ENCODE data around the gene FAM174B.
"Not testable (repeated sequence)": the region's sequence is repeated elsewhere in the genome, so short reads cannot be mapped to it uniquely, and the experiment has no call there.

FAM174B gene

DNA sequence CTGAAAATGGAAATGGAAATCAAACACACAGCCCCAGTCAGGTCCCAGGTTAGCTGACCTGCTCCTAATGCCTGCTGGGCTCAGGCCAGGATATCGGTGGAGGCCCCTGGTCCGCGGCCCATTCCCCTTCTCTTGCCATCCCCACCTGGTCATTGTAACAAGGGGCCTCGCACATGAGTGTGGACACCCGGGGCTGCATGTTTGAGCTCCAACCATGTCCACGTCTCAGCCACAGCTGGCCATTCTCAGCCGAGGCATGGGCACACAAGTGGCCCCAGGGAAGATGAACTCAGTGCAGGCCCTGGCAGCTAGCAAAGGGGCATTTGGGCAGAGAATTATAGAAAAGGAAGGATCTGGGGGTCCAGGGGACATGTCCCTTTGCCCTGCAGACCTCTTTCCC, 41.7 kb downstream of the FAM174B start:
- no peak overlapping the region for H3K4me3 Mint-ChIP-seq
- ATAC-seq (ENCODE audit: low read depth) = no peak
- H3K27ac Mint-ChIP-seq = no peak overlapping the region
- no peaks in the 10 kb centered on the region for H3K9me3 Mint-ChIP-seq
- no peak for DNase-seq (ENCODE audit: low spot score in 2 of 2)
- H3K4me1 Mint-ChIP-seq = no peaks in the 10 kb centered on the region
- H3K36me3 Mint-ChIP-seq = no peaks in the 10 kb centered on the region
- peaks cover 3% of the 10 kb centered on the region for H3K27me3 Mint-ChIP-seq

DNA sequence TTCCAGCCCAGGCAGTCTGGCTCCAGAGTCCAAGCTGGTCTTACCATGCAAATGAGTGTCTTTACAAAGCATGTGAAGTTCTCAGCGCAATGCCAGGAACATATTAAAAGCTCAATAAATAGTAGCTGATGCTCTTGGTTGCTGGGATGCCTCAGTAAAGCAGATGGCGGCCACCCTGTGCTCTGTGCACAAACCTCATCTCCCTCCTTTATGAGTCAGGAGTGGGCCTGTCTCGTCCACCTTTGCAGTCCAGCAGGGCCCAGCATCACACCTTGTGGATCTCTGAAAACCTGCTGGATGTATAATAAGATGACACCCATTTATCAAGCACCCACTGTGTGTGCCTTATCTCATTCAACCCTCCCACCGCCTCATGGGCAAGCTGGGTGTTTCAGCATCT, 42.7 kb downstream of the FAM174B start:
- Mint-ChIP-seq H3K27ac (no peak overlapping the region), H3K27me3 (peaks cover 3% of the 10 kb centered on the region), H3K9me3 (no peaks in the 10 kb centered on the region), H3K4me1 (no peaks in the 10 kb centered on the region), H3K36me3 (no peaks in the 10 kb centered on the region), H3K4me3 (no peak overlapping the region)
- DNase-seq (ENCODE audit: low spot score in 2 of 2) (no peak), ATAC-seq (ENCODE audit: low read depth) (no peak)

- no peaks in the 10 kb centered on the region for H3K9me3 Mint-ChIP-seq
- no peak for ATAC-seq (ENCODE audit: low read depth)
Measured at GRCh38 chr15:92611995-92612745, 43.4 kb downstream of the FAM174B start.

GRCh38 chr15:92611150-92611549, 44.4 kb downstream of the FAM174B start:
- no peaks in the 10 kb centered on the region for H3K9me3 Mint-ChIP-seq
- H3K4me3 Mint-ChIP-seq = no peak overlapping the region
- DNase-seq (ENCODE audit: low spot score in 2 of 2) = no peak
- no peak overlapping the region for H3K27ac Mint-ChIP-seq
- no peaks in the 10 kb centered on the region for H3K36me3 Mint-ChIP-seq
- H3K4me1 Mint-ChIP-seq = no peaks in the 10 kb centered on the region
- no peak for ATAC-seq (ENCODE audit: low read depth)
- peaks cover 3% of the 10 kb centered on the region for H3K27me3 Mint-ChIP-seq

More at GRCh38 chr15:92611995-92612745, 43.4 kb downstream of the FAM174B start:
- H3K4me3 Mint-ChIP-seq = no peak overlapping the region
- H3K4me1 Mint-ChIP-seq = no peaks in the 10 kb centered on the region
- H3K27me3 Mint-ChIP-seq = peaks cover 3% of the 10 kb centered on the region
- DNase-seq (ENCODE audit: low spot score in 2 of 2) = no peak
- no peaks in the 10 kb centered on the region for H3K36me3 Mint-ChIP-seq
- no peak overlapping the region for H3K27ac Mint-ChIP-seq

- Mint-ChIP-seq H3K27me3 (peaks cover 3% of the 10 kb centered on the region), H3K9me3 (peaks cover 3% of the 10 kb centered on the region), H3K4me1 (no peaks in the 10 kb centered on the region), H3K36me3 (no peaks in the 10 kb centered on the region), H3K27ac (no peak overlapping the region), H3K4me3 (no peak overlapping the region)
- DNase-seq (ENCODE audit: low spot score in 2 of 2) (no peak), ATAC-seq (ENCODE audit: low read depth) (no peak)
Measured at GRCh38 chr15:92610101-92610520, 45.5 kb downstream of the FAM174B start.

DNA sequence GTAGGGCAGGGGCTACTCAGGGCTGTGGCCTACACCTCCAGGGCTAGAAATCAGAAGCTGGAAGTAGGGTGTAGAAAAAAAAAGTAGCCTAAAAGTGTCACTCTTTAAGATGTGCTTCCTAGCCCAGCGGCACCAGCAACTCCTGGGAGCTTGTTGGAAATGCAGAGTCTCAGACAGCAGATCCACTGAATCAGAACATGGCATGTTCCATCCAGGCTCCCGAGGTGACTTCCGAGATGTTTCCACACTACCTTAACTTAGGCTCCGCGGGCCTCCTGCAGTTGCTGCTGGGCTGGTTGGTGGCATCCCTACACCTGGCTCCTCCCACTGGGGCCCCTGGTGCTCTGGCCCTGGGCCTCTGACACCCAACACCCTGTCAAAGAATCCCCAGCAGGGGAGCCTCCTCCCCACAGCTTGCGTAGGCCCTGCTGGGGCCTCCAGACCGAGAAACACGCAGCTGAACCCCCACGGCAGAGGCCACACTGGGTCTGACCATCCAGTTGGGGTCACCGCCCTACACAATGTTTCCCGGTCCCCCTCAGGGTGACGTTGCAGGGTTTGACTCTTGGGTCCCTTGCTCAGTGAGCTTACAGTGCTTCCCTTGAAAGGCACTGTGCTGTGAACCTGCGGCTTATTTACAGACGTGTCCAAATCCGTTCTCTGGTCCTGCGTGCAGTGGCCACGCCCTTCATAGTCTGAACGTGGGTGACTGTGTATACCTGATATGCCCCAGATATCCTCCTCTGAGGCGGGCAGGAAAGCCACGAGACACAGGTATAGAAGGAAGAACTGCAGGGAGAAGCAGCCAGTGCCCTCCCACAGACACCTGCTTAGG, 46.5 kb downstream of the FAM174B start:
- Mint-ChIP-seq H3K36me3 (no peaks in the 10 kb centered on the region), H3K9me3 (peaks cover 5% of the 10 kb centered on the region), H3K4me3 (no peak overlapping the region), H3K4me1 (no peaks in the 10 kb centered on the region), H3K27ac (no peak overlapping the region), H3K27me3 (peaks cover 3% of the 10 kb centered on the region)
- ATAC-seq (ENCODE audit: low read depth) = no peak
- DNase-seq (ENCODE audit: low spot score in 2 of 2) = no peak

DNA sequence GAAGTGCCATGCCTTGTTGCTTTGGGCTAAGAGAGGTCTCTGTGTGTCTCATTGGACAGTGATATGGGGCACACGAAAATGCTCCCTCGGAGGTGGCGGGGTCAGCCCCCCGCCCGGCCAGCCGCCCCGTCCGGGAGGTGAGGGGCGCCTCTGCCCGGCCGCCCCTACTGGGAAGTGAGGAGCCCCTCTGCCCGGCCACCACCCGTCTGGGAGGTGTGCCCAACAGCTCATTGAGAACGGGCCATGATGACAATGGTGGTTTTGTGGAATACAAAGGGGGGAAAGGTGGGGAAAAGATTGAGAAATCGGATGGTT, 48.8 kb downstream of the FAM174B start:
- H3K4me3 Mint-ChIP-seq; H3K27me3 Mint-ChIP-seq; H3K27ac Mint-ChIP-seq; DNase-seq (ENCODE audit: low spot score in 2 of 2); ATAC-seq (ENCODE audit: low read depth); H3K36me3 Mint-ChIP-seq; H3K4me1 Mint-ChIP-seq; H3K9me3 Mint-ChIP-seq: not testable (repeated sequence)

DNA sequence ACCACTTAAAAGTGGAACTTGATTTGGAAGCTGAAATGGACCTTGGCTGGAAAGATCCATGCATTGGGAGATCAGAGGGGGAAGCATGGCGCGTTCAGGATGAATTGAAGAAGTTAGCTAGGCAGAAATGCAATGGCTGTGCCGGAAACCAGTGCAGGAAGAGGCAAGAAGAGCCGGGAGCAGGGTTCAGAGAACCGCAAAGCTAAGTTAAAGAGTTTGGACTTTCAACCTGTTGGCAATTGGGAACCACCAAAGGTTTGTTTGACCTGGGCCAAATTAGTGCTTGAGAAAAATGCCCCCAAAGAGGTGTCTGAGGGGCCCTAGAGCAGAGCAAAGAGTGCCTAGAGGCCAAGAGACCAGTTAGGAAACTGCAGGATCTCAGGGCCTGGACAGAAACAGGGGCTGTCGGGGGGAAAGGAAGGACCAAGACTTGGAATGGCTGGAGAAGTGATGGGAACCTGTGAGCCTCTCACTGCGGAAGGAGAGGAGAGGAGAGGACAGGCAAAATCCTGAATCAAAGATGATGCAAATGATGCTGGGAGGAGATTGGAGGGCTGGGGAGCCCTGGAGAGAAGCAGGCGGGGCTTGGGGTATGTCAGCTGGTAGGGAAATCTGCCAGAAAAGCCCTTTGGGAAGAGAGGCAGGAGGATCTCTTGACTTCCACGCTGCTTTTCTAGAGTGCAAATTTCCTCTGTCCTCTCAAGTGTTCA, 49.3 kb downstream of the FAM174B start:
- peaks cover 5% of the 10 kb centered on the region for H3K9me3 Mint-ChIP-seq
- no peaks in the 10 kb centered on the region for H3K36me3 Mint-ChIP-seq
- peaks cover 2% of the 10 kb centered on the region for H3K27me3 Mint-ChIP-seq
- no peaks in the 10 kb centered on the region for H3K4me1 Mint-ChIP-seq
- no peak for ATAC-seq (ENCODE audit: low read depth)
- no peak for DNase-seq (ENCODE audit: low spot score in 2 of 2)
- H3K27ac Mint-ChIP-seq = no peak overlapping the region
- H3K4me3 Mint-ChIP-seq = no peak overlapping the region

DNA sequence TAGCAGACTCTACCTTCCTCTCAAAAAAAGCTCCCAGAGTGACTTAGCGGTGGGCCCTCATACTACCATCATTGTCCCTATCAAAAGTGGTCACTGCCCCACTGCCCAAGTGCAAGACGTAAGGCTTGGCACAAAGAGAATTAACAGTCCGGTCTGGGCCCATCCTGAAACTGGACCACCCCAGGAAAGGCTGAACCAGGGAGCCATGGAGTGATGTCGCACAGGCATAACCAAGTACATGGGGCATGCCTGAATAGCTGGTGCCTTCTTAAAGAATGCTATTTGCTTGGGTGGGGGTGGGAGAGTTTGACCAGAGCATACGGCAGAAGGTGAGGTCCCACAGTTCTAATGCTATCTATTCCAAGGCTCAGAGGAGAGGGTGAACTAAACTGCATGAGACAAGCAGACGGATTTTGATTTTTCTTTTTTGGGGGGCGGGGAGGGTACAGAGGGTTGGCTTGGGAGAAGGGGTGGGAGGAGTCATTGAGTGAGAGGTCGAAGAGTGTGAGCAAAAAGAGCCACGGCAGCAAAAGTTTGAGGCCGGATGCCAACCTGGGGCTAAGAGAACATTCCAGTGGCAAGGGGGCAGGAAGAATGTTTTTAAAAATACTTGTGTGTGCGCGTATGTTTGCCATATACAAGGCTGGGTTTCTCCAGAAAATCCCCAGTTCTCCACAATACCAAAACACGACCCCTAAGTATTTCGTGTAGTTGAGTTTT, 50.2 kb downstream of the FAM174B start:
- H3K27me3 Mint-ChIP-seq = no peaks in the 10 kb centered on the region
- H3K36me3 Mint-ChIP-seq = no peaks in the 10 kb centered on the region
- no peaks in the 10 kb centered on the region for H3K4me1 Mint-ChIP-seq
- no peak for DNase-seq (ENCODE audit: low spot score in 2 of 2)
- H3K9me3 Mint-ChIP-seq = peaks cover 5% of the 10 kb centered on the region
- H3K27ac Mint-ChIP-seq = no peak overlapping the region
- no peak overlapping the region for H3K4me3 Mint-ChIP-seq
- no peak for ATAC-seq (ENCODE audit: low read depth)

- ATAC-seq (ENCODE audit: low read depth) (no peak), DNase-seq (ENCODE audit: low spot score in 2 of 2) (no peak)
- H3K36me3 Mint-ChIP-seq = no peaks in the 10 kb centered on the region
- no peak overlapping the region for H3K27ac Mint-ChIP-seq
- H3K4me1 Mint-ChIP-seq = no peaks in the 10 kb centered on the region
- H3K9me3 Mint-ChIP-seq = peaks cover 5% of the 10 kb centered on the region
- no peak overlapping the region for H3K4me3 Mint-ChIP-seq
- peaks cover 6% of the 10 kb centered on the region for H3K27me3 Mint-ChIP-seq
Measured at GRCh38 chr15:92603743-92604470, 51.7 kb downstream of the FAM174B start.

DNA sequence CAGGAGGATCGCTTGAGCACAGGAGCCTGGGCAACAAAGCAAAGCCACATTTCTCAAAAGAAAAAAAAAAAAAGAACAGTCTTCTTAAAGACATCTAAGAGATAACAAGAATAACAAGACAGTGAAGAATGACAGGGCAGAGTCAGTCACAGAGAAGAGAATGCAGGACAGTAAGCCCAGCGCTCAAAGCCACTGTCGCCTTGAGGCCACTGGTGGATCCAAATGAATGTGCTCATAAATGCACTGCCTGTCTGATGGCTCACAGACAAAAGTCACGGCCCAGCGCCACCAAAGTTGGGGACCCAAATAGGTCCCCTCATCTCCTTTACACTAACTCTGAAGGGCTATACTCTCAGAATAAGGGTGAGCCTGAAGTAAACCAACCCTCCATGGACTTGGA, 52.3 kb downstream of the FAM174B start:
- Mint-ChIP-seq H3K4me3 (no peak overlapping the region), H3K4me1 (no peaks in the 10 kb centered on the region), H3K27me3 (peaks cover 6% of the 10 kb centered on the region), H3K9me3 (peaks cover 5% of the 10 kb centered on the region), H3K27ac (no peak overlapping the region), H3K36me3 (no peaks in the 10 kb centered on the region)
- DNase-seq (ENCODE audit: low spot score in 2 of 2) (no peak), ATAC-seq (ENCODE audit: low read depth) (no peak)

GRCh38 chr15:92602267-92602593, 53.3 kb downstream of the FAM174B start:
- peaks cover 6% of the 10 kb centered on the region for H3K27me3 Mint-ChIP-seq
- H3K4me1 Mint-ChIP-seq = no peaks in the 10 kb centered on the region
- H3K4me3 Mint-ChIP-seq = no peak overlapping the region
- no peak for ATAC-seq (ENCODE audit: low read depth)
- no peak overlapping the region for H3K27ac Mint-ChIP-seq
- H3K9me3 Mint-ChIP-seq = peaks cover 5% of the 10 kb centered on the region
- DNase-seq (ENCODE audit: low spot score in 2 of 2) = no peak
- H3K36me3 Mint-ChIP-seq = no peaks in the 10 kb centered on the region

GRCh38 chr15:92601592-92602266, 53.8 kb downstream of the FAM174B start:
- peaks cover 5% of the 10 kb centered on the region for H3K9me3 Mint-ChIP-seq
- H3K4me1 Mint-ChIP-seq = no peaks in the 10 kb centered on the region
- DNase-seq (ENCODE audit: low spot score in 2 of 2) (no peak), ATAC-seq (ENCODE audit: low read depth) (no peak)
- H3K4me3 Mint-ChIP-seq = no peak overlapping the region
- H3K27ac Mint-ChIP-seq = no peak overlapping the region
- no peaks in the 10 kb centered on the region for H3K36me3 Mint-ChIP-seq
- H3K27me3 Mint-ChIP-seq = peaks cover 6% of the 10 kb centered on the region
